A549 (cell line): ENCODE data around the gene ZBTB20. TPM values are rescaled to one million over a fixed set of nuclear protein-coding genes. Genes with fewer than 3 reads are reported as not detected.

Experiments
- ATAC-seq, 2 experiments: fragments of 200-7000 bp in 1 of 2; fragments of >200 bp in 1 of 2; cut with Nextera tagmentation in 1 of 2; cut with Tn5 transposase in 1 of 2; 3 replicates each; pipeline versions ENCODE4 v1.8.0 to v1.9.1; 2018 to 2020; ENCODE audit warnings: mild to moderate bottlenecking in 1 of 2, moderate library complexity in 1 of 2
- CTCF ChIA-PET: fragments of 300-600 bp; sonication (Branson Sonifier 250); formaldehyde crosslinking; extraction: SDS; loops from one replicate; lab custom pipeline; 2021; ENCODE audit warnings: antibody characterized with exemption, inconsistent platforms; lab: Yijun Ruan, JAX
- POLR2A ChIA-PET: fragments of 350-600 bp; formaldehyde crosslinking; extraction: SDS; loops from one replicate; lab custom pipeline; 2021; ENCODE audit warnings: antibody characterized with exemption, inconsistent platforms; lab: Yijun Ruan, JAX
- DNase-seq, 2 experiments: peaks; one replicate each; pipeline versions ENCODE4 v3.0.0 to v3.0.0-alpha.2; 2011 to 2016; ENCODE audit warnings: low read depth in 1 of 2, low spot score in 1 of 2
- FAIRE-seq: peaks from 2 replicates; lab custom pipeline; 2011; peaks lifted over from hg19 to GRCh38; lab: Jason Lieb, UNC
- H3K27ac ChIP-seq, 2 experiments: fragments of >200 bp; sonication (Bioruptor Twin); formaldehyde crosslinking; 3 replicates each; pipeline ENCODE4 v1.5.1; 2016 to 2017
- H3K4me1 ChIP-seq: fragments of >200 bp; sonication (Bioruptor Twin); formaldehyde crosslinking; 3 replicates; pipeline ENCODE4 v1.6.1; 2016
- H3K4me2 ChIP-seq: fragments of >200 bp; sonication (Bioruptor Twin); formaldehyde crosslinking; 3 replicates; pipeline ENCODE4 v1.6.1; 2016
- H3K4me3 ChIP-seq: fragments of >200 bp; sonication (Bioruptor Twin); formaldehyde crosslinking; 3 replicates; pipeline ENCODE4 v1.5.1; 2016
- H3K9me3 ChIP-seq: fragments of >200 bp; sonication (Bioruptor Twin); formaldehyde crosslinking; 3 replicates; pipeline ENCODE4 v1.6.1; 2016
- BHLHE40 ChIP-seq: IDR thresholded peaks from 2 replicates; pipeline ENCODE4 v1.6.1; 2012; ENCODE audit warnings: low read depth, low read length, inconsistent platforms
- CBX8 ChIP-seq: fragments of 200-600 bp; sonication (generic); IDR thresholded peaks from 2 replicates; pipeline ENCODE4 v1.6.1; 2016
- CEBPB ChIP-seq, 2 experiments: fragments of >200 bp in 1 of 2; sonication (Bioruptor Twin) in 1 of 2; formaldehyde crosslinking in 1 of 2; IDR thresholded peaks; 2 replicates each; pipeline ENCODE4 v1.6.1; 2012 to 2016
- CHD2 ChIP-seq: fragments of 150-350 bp; IDR thresholded peaks from 2 replicates; pipeline ENCODE4 v1.6.1; 2014; ENCODE audit warnings: low read length; ENCODE audit not compliant: partially characterized antibody
- FOSB ChIP-seq: fragments of 250-450 bp; sonication (Bioruptor Pico); IDR thresholded peaks from 2 replicates; pipeline ENCODE4 v1.5.0; 2020; ENCODE audit warnings: mild to moderate bottlenecking, moderate library complexity
- FOXS1 ChIP-seq: fragments of 250-450 bp; sonication (Bioruptor Pico); IDR thresholded peaks from 2 replicates; pipeline ENCODE4 v1.5.0; 2020; ENCODE audit warnings: mild to moderate bottlenecking, moderate library complexity
- HEYL ChIP-seq: fragments of 250-450 bp; sonication (Bioruptor Pico); IDR thresholded peaks from 2 replicates; pipeline ENCODE4 v1.8.0; 2021; ENCODE audit warnings: mild to moderate bottlenecking, moderate library complexity
- HOXB13 ChIP-seq: fragments of 250-450 bp; sonication (Bioruptor Pico); IDR thresholded peaks from 2 replicates; pipeline ENCODE4 v1.5.0; 2020; ENCODE audit warnings: low read depth, mild to moderate bottlenecking, moderate library complexity
- HOXB5 ChIP-seq: fragments of 250-450 bp; sonication (Bioruptor Pico); IDR thresholded peaks from 2 replicates; pipeline ENCODE4 v1.5.0; 2020; ENCODE audit warnings: mild to moderate bottlenecking, moderate library complexity
- KDM5A ChIP-seq: fragments of 200-600 bp; sonication (generic); IDR thresholded peaks from 2 replicates; pipeline ENCODE4 v1.6.1; 2016; ENCODE audit warnings: antibody characterized with exemption, mild to moderate bottlenecking
- NFE2L2 ChIP-seq: fragments of 150-350 bp; conservative IDR thresholded peaks from 2 replicates; pipeline ENCODE4 v1.6.1; 2014; ENCODE audit warnings: low read length
- NPAS2 ChIP-seq: fragments of 250-450 bp; sonication (Bioruptor Pico); IDR thresholded peaks from 2 replicates; pipeline ENCODE4 v1.8.0; 2022; ENCODE audit warnings: mild to moderate bottlenecking, moderate library complexity, borderline replicate concordance
- SMC3 ChIP-seq: fragments of >200 bp; sonication (Bioruptor Twin); formaldehyde crosslinking; IDR thresholded peaks from 3 replicates; pipeline ENCODE4 v1.6.1; 2018; ENCODE audit warnings: inconsistent platforms
- SREBF2 ChIP-seq: fragments of 450-650 bp; IDR thresholded peaks from 2 replicates; pipeline ENCODE4 v1.6.1; 2014; ENCODE audit warnings: mild to moderate bottlenecking, moderate library complexity
- TFCP2L1 ChIP-seq: fragments of 250-450 bp; sonication (Bioruptor Pico); IDR thresholded peaks from 2 replicates; pipeline ENCODE4 v1.5.0; 2021; ENCODE audit warnings: mild to moderate bottlenecking
- ZFP36 ChIP-seq: fragments of 450-650 bp; IDR thresholded peaks from 2 replicates; pipeline ENCODE4 v1.6.1; 2014; ENCODE audit warnings: borderline replicate concordance; ENCODE audit not compliant: partially characterized antibody
- whole genome bisulfite sequencing: methylation state at CpG from one replicate; pipeline ENCODE4 v1.1.6; 2017; ENCODE audit errors: missing lambda C conversion rate; 5-methylcytosine and 5-hydroxymethylcytosine counted together
- polyA plus RNA-seq, 4 experiments: library from polyadenylated mRNA; depleted of rRNA in 3 of 4; stranded (reverse); fragments of >200 nt; fragmentation: RNase III in 1 of 4; extraction: RNeasy Plus Mini Kit Qiagen cat#74134 plus additional on column Dnase treatment in 1 of 4; gene quantifications; 2 replicates in 3 of 4; 3 replicates in 1 of 4; pipeline ENCODE4 v1.2.3, GENCODE V29; 2011 to 2017
- TF ChIP-seq, protein P1 (sequence below): fragments of >200 bp; sonication (Bioruptor Twin); formaldehyde crosslinking; IDR thresholded peaks from 3 replicates; pipeline ENCODE4 v1.5.1; 2016
- TF ChIP-seq, protein P2 (sequence below): fragments of 150-350 bp; IDR thresholded peaks from 2 replicates; pipeline ENCODE4 v1.6.1; 2014; ENCODE audit warnings: low read depth, mild to moderate bottlenecking, low read length
- TF ChIP-seq, protein P3 (sequence below): IDR thresholded peaks from 2 replicates; pipeline ENCODE4 v1.6.1; 2012
- TF ChIP-seq, protein P4 (sequence below): IDR thresholded peaks from 2 replicates; pipeline ENCODE4 v1.6.1; 2012
- TF ChIP-seq, protein P5 (sequence below): fragments of >200 bp; sonication (Bioruptor Twin); formaldehyde crosslinking; IDR thresholded peaks from 2 replicates; pipeline ENCODE4 v1.6.1; 2016
- TF ChIP-seq, protein P6 (sequence below): IDR thresholded peaks from 2 replicates; pipeline ENCODE4 v1.6.1; 2012; ENCODE audit warnings: low read depth, borderline replicate concordance

ZBTB20 gene
- polyA plus RNA-seq, 2 of the 4 experiments (the other 2 are of a cell fraction) = 0.85 to 5.0 TPM

DNA sequence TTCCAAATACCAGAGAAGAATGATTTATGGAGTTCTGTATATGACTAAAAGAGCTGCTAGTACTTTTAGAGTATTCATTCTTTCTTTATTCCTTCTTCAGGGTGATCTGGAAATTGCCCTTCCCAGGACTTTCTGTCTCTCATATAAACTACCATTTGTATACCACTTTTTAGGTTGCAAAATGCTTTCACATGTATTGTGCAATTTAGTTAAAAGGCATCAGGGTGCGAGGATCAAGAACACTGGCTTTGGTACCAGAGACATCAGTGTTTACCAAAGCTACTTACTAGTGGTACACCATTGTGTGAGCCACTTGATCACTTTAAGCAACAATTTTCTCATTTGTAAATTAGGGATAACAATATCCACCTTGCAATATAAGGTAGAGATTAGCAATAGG lies 601.9 kb downstream of the ZBTB20 start:
- 92% methylated on average over 1 of the region's 1 CpG for WGBS
- ATAC-seq (no peak), DNase-seq (no peak), FAIRE-seq (no peak)
- Histone ChIP-seq H3K27ac (no peak overlapping the region), H3K4me2 (peak overlapping the region; percentile 29), H3K4me1 (peaks cover 23% of the 10 kb centered on the region), H3K9me3 (no peaks in the 10 kb centered on the region), H3K4me3 (no peak overlapping the region)
- 0 out of 4 replicates have a peak, but pooled peaks of 1 of the 2 experiments have one; percentile 30 for TF ChIP-seq CEBPB (IDR thresholded peaks at IDR 0.05)
- no peak for TF ChIP-seq NPAS2
- ChIA-PET POLR2A (no interaction called here), CTCF (interaction anchor here (1.3 to 1.4 kb wide), 2 partner anchors 26 to 159 kb away, joined by 3 read pairs; no protein-coding TSS in a partner anchor)

DNA sequence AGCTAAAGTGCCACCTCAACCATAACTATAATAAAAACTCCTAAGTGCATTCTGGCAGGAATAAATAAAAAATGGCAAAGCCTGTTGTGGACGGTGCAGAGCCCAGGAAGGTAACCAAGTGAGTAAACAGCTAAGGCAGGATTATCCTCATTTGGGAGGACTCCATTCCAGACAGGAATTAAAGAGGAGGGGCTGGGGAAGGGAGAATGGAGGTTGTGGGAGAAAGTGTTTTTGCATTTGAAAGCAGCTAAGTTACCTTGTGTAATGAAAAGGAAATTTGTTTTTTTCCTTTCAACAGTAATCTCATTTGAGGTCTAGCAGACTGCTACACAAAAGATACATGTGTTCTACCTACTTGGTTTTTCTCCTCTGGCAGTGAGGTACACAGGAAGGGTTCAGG lies 604.7 kb downstream of the ZBTB20 start:
- Histone ChIP-seq H3K9me3 (no peaks in the 10 kb centered on the region), H3K4me2 (no peak overlapping the region), H3K4me1 (peaks cover 17% of the 10 kb centered on the region), H3K4me3 (no peak overlapping the region), H3K27ac (no peak overlapping the region)
- ChIA-PET POLR2A (no interaction called here), CTCF (interaction anchor here (1.5 to 1.7 kb wide), 2 partner anchors 9 to 16 kb away, joined by 4 read pairs; no protein-coding TSS in a partner anchor)
- ATAC-seq (no peak), DNase-seq (no peak), FAIRE-seq (no peak)
- TF ChIP-seq, protein P1, sequence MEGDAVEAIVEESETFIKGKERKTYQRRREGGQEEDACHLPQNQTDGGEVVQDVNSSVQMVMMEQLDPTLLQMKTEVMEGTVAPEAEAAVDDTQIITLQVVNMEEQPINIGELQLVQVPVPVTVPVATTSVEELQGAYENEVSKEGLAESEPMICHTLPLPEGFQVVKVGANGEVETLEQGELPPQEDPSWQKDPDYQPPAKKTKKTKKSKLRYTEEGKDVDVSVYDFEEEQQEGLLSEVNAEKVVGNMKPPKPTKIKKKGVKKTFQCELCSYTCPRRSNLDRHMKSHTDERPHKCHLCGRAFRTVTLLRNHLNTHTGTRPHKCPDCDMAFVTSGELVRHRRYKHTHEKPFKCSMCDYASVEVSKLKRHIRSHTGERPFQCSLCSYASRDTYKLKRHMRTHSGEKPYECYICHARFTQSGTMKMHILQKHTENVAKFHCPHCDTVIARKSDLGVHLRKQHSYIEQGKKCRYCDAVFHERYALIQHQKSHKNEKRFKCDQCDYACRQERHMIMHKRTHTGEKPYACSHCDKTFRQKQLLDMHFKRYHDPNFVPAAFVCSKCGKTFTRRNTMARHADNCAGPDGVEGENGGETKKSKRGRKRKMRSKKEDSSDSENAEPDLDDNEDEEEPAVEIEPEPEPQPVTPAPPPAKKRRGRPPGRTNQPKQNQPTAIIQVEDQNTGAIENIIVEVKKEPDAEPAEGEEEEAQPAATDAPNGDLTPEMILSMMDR = no peak
- TF ChIP-seq, protein P2, sequence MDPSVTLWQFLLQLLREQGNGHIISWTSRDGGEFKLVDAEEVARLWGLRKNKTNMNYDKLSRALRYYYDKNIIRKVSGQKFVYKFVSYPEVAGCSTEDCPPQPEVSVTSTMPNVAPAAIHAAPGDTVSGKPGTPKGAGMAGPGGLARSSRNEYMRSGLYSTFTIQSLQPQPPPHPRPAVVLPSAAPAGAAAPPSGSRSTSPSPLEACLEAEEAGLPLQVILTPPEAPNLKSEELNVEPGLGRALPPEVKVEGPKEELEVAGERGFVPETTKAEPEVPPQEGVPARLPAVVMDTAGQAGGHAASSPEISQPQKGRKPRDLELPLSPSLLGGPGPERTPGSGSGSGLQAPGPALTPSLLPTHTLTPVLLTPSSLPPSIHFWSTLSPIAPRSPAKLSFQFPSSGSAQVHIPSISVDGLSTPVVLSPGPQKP = no peak
- TF ChIP-seq, protein P3, sequence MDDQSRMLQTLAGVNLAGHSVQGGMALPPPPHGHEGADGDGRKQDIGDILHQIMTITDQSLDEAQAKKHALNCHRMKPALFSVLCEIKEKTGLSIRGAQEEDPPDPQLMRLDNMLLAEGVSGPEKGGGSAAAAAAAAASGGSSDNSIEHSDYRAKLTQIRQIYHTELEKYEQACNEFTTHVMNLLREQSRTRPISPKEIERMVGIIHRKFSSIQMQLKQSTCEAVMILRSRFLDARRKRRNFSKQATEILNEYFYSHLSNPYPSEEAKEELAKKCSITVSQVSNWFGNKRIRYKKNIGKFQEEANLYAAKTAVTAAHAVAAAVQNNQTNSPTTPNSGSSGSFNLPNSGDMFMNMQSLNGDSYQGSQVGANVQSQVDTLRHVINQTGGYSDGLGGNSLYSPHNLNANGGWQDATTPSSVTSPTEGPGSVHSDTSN = no peak
- TF ChIP-seq KDM5A (no peak), CBX8 (no peak), SREBF2 (no peak), BHLHE40 (no peak), CHD2 (no peak)
- TF ChIP-seq, protein P4, sequence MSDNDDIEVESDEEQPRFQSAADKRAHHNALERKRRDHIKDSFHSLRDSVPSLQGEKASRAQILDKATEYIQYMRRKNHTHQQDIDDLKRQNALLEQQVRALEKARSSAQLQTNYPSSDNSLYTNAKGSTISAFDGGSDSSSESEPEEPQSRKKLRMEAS = no peak
- TF ChIP-seq, protein P5, sequence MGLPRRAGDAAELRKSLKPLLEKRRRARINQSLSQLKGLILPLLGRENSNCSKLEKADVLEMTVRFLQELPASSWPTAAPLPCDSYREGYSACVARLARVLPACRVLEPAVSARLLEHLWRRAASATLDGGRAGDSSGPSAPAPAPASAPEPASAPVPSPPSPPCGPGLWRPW = no peak
- 84% methylated on average over 1 of the region's 1 CpG for WGBS

DNA sequence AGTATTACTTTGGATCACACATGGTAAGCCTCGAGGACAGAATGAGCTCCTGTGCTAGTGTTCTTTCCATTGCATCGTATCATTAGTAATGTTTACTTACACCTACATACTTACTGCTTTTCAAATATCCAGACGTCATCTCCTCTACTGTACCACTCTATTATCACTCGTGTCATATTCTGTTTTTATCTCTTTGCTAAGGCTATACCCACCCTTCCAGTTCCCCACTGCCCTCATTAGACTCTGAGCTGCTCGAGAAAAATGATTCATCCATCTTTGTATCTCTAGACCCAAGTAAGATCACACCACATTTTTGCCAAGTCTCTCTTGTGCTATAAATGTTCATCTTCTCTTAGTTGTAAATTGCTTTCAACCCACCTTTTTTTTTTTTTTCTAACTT lies 607.6 kb downstream of the ZBTB20 start:
- DNase-seq = no peak
- no peak overlapping the region for H3K27ac ChIP-seq
- ATAC-seq = no peak
- POLR2A ChIA-PET = no interaction called here
- no peaks in the 10 kb centered on the region for H3K9me3 ChIP-seq
- CTCF ChIA-PET = no interaction called here
- peaks cover 5% of the 10 kb centered on the region for H3K4me1 ChIP-seq
- no peak overlapping the region for H3K4me2 ChIP-seq
- TF ChIP-seq CEBPB (IDR thresholded peaks at IDR 0.05) = no peak
- no peak for TF ChIP-seq HEYL (CRISPR knock-in tag)
- TF ChIP-seq NFE2L2 = no peak
- TF ChIP-seq HOXB5 = no peak
- TF ChIP-seq, protein P6, sequence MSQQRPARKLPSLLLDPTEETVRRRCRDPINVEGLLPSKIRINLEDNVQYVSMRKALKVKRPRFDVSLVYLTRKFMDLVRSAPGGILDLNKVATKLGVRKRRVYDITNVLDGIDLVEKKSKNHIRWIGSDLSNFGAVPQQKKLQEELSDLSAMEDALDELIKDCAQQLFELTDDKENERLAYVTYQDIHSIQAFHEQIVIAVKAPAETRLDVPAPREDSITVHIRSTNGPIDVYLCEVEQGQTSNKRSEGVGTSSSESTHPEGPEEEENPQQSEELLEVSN = no peak
- no peak for TF ChIP-seq ZFP36
- no peak for TF ChIP-seq FOXS1
- no peak for TF ChIP-seq FOSB (CRISPR knock-in tag)
- TF ChIP-seq TFCP2L1 (CRISPR knock-in tag) = no peak
- no peak for TF ChIP-seq SREBF2
- TF ChIP-seq SMC3 = no peak
- no peak for TF ChIP-seq HOXB13 (CRISPR knock-in tag)
- 76% methylated on average over 5 of the region's 5 CpGs for WGBS
- FAIRE-seq = no peak
- no peak overlapping the region for H3K4me3 ChIP-seq
